Smooth muscle cell (in vitro differentiated cells): ENCODE data around the gene SPIN1. TPM values are rescaled to one million over a fixed set of nuclear protein-coding genes. Genes with fewer than 3 reads are reported as not detected.
"Not testable (repeated sequence)": the region's sequence is repeated elsewhere in the genome, so short reads cannot be mapped to it uniquely, and the experiment has no call there.

Experiments
- DNase-seq: peaks from one replicate; lab custom pipeline; 2025; ENCODE audit not compliant: unreplicated experiment; lab: John Stamatoyannopoulos, UW
- H2AFZ ChIP-seq: fragments of 200-600 bp; sonication (generic); 2 replicates; pipeline ENCODE4 v1.6.0; 2016; ENCODE audit warnings: antibody characterized with exemption, low read depth, mild to moderate bottlenecking
- H3F3A ChIP-seq: fragments of 200-600 bp; sonication (generic); 2 replicates; pipeline ENCODE4 v1.6.0; 2017; ENCODE audit warnings: antibody characterized with exemption, low read depth
- H3K27ac ChIP-seq: fragments of 200-600 bp; sonication (generic); 2 replicates; pipeline ENCODE4 v1.5.1; 2016; ENCODE audit warnings: low read depth, mild to moderate bottlenecking
- H3K27me3 ChIP-seq: fragments of 200-600 bp; sonication (generic); 2 replicates; pipeline ENCODE4 v1.6.1; 2016; ENCODE audit warnings: low read depth, mild to moderate bottlenecking
- H3K36me3 ChIP-seq: fragments of 200-600 bp; sonication (generic); 2 replicates; pipeline ENCODE4 v1.5.1; 2016; ENCODE audit warnings: low read depth
- H3K4me1 ChIP-seq: fragments of 200-600 bp; sonication (generic); 2 replicates; pipeline ENCODE4 v1.5.1; 2016; ENCODE audit warnings: low read depth
- H3K4me2 ChIP-seq: fragments of 200-600 bp; sonication (generic); 2 replicates; pipeline ENCODE4 v1.6.0; 2016; ENCODE audit warnings: mild to moderate bottlenecking
- H3K4me3 ChIP-seq: fragments of 200-600 bp; sonication (generic); 2 replicates; pipeline ENCODE4 v1.5.1; 2016; ENCODE audit warnings: mild to moderate bottlenecking
- H3K79me2 ChIP-seq: fragments of 200-600 bp; sonication (generic); 2 replicates; pipeline ENCODE4 v1.6.0; 2016; ENCODE audit warnings: low read depth, mild to moderate bottlenecking
- H3K9ac ChIP-seq: fragments of 200-600 bp; sonication (generic); 2 replicates; pipeline ENCODE4 v1.6.0; 2016; ENCODE audit warnings: low read depth
- H3K9me3 ChIP-seq: fragments of 200-600 bp; sonication (generic); replicated peaks from 2 replicates; pipeline ENCODE4 v1.5.1; 2016; ENCODE audit warnings: low read depth
- H4K20me1 ChIP-seq: fragments of 200-600 bp; sonication (generic); 2 replicates; pipeline ENCODE4 v1.6.0; 2016; ENCODE audit warnings: low read depth
- CTCF ChIP-seq: fragments of 200-600 bp; sonication (generic); IDR thresholded peaks from 2 replicates; pipeline ENCODE4 v1.5.1; 2017; ENCODE audit warnings: borderline replicate concordance, mild to moderate bottlenecking, antibody characterized with exemption; ENCODE audit not compliant: insufficient read depth, poor library complexity, severe bottlenecking
- WGBS: methylation state at CpG from one replicate; pipeline ENCODE4 v1.1.7; 2016; ENCODE audit warnings: low lambda C conversion rate; 5-methylcytosine and 5-hydroxymethylcytosine counted together
- polyA plus RNA-seq: library from polyadenylated mRNA; unstranded; fragments of >200 nt; fragmentation: Nextera tagmentation; extraction: Ambion mirVana; gene quantifications from 2 replicates; pipeline ENCODE4 v1.2.1, GENCODE V29; 2016
- total RNA-seq: library from RNA; depleted of rRNA; stranded (reverse); fragments of >200 nt; gene quantifications from 2 replicates; pipeline ENCODE4 v1.2.3, GENCODE V29; 2014

SPIN1 gene
- total and polyA plus RNA-seq, 2 experiments from 2014 or later: 56.4 to 122 TPM

- H3K79me2 ChIP-seq: no peaks in the 10 kb centered on the region
- no peak overlapping the region for H3K4me2 ChIP-seq
- H3K9ac ChIP-seq: no peak overlapping the region
- no peaks in the 10 kb centered on the region for H3K4me1 ChIP-seq
- H3K36me3 ChIP-seq: no peaks in the 10 kb centered on the region
- no peak overlapping the region for H3K4me3 ChIP-seq
- H3K27me3 ChIP-seq: no peaks in the 10 kb centered on the region
- no peaks in the 10 kb centered on the region for H3K9me3 ChIP-seq
- no peak overlapping the region for H3K27ac ChIP-seq
- WGBS: 80% methylated on average over 2 of the region's 2 CpGs
- DNase-seq: no peak
- no peak overlapping the region for H2AFZ ChIP-seq
- H4K20me1 ChIP-seq: no peaks in the 10 kb centered on the region
- TF ChIP-seq CTCF: no peak
- no peaks in the 10 kb centered on the region for H3F3A ChIP-seq
Observed at GRCh38 chr9:88355166-88355565, 33.1 kb upstream of the SPIN1 start.

- DNase-seq, H3K79me2 ChIP-seq, H3K4me1 ChIP-seq, H3F3A ChIP-seq, H3K27me3 ChIP-seq, H3K36me3 ChIP-seq, H3K4me2 ChIP-seq, H3K27ac ChIP-seq, H2AFZ ChIP-seq, H3K9ac ChIP-seq, H3K4me3 ChIP-seq, H4K20me1 ChIP-seq, H3K9me3 ChIP-seq: not testable (repeated sequence)
Observed at GRCh38 chr9:88357250-88357649, 31.0 kb upstream of the SPIN1 start.

- Histone ChIP-seq H4K20me1 (no peaks in the 10 kb centered on the region), H3K4me3 (no peak overlapping the region), H3K27ac (no peak overlapping the region), H3K27me3 (no peaks in the 10 kb centered on the region), H3K9ac (no peak overlapping the region), H3K9me3 (no peaks in the 10 kb centered on the region), H3F3A (no peaks in the 10 kb centered on the region), H2AFZ (no peak overlapping the region), H3K79me2 (no peaks in the 10 kb centered on the region), H3K4me1 (no peaks in the 10 kb centered on the region), H3K36me3 (no peaks in the 10 kb centered on the region), H3K4me2 (no peak overlapping the region)
- WGBS: 98% methylated on average over 4 of the region's 4 CpGs
- no peak for TF ChIP-seq CTCF
- no peak for DNase-seq
Observed at GRCh38 chr9:88358723-88359122, 29.5 kb upstream of the SPIN1 start.

- Histone ChIP-seq H3K4me3 (no peak overlapping the region), H3K4me2 (no peak overlapping the region), H3K9me3 (no peaks in the 10 kb centered on the region), H3K79me2 (no peaks in the 10 kb centered on the region), H3K27me3 (no peaks in the 10 kb centered on the region), H3F3A (no peaks in the 10 kb centered on the region), H3K9ac (no peak overlapping the region), H3K36me3 (no peaks in the 10 kb centered on the region), H3K4me1 (no peaks in the 10 kb centered on the region), H2AFZ (no peak overlapping the region), H3K27ac (no peak overlapping the region), H4K20me1 (no peaks in the 10 kb centered on the region)
- TF ChIP-seq CTCF: no peak
- no peak for DNase-seq
- 96% methylated on average over 3 of the region's 3 CpGs for WGBS
Observed at GRCh38 chr9:88359974-88360373, 28.3 kb upstream of the SPIN1 start.
